BE2C (cell line): Measurements from ENCODE around the gene VMP1.
"Not testable (repeated sequence)": the region's sequence is repeated elsewhere in the genome, so short reads cannot be mapped to it uniquely, and the experiment has no call there.

Source experiments
- DNase-seq: peaks from one replicate; pipeline ENCODE4 v3.0.0-alpha.2; 2020
- H3K27me3 ChIP-seq: fragments of 250-450 bp; sonication (Bioruptor Pico); 2 replicates; pipeline ENCODE4 v1.5.1; 2020; ENCODE audit warnings: mild to moderate bottlenecking
- H3K36me3 ChIP-seq: fragments of 250-450 bp; sonication (Bioruptor Pico); 2 replicates; pipeline ENCODE4 v1.5.1; 2020; ENCODE audit warnings: mild to moderate bottlenecking
- H3K4me1 ChIP-seq: fragments of 250-450 bp; sonication (Bioruptor Pico); 2 replicates; pipeline ENCODE4 v1.5.1; 2020
- H3K4me3 ChIP-seq: 2 replicates; pipeline ENCODE4 v1.5.1; 2011; ENCODE audit warnings: low read depth, low read length
- H3K9me3 ChIP-seq: fragments of 250-450 bp; sonication (Bioruptor Pico); 2 replicates; pipeline ENCODE4 v1.5.1; 2020
- TF ChIP-seq, protein P1 (sequence below): IDR thresholded peaks from 2 replicates; pipeline ENCODE4 v1.5.1; 2012; ENCODE audit warnings: mild to moderate bottlenecking, low read depth, low read length

The VMP1 gene

DNA sequence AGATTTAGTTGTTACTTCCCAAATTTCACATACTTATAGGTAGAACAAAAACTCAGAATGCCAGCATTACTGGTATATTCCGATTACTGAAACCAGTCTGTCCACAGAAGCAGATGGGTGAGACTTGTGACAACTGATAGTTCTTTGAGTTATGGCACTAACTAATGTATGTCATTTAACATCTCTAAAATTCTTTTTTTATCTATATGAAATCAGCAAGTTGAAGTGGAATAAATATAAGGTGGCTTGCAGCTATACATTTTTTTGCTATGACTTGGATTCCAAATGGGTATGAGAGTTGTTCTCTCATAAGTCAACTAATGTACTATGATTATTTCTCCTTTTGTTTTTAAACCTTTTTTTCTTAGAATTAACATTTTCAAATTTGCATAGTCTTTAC lies 69.1 kb downstream of the VMP1 start:
- DNase-seq, result no peak
- TF ChIP-seq, protein P1, sequence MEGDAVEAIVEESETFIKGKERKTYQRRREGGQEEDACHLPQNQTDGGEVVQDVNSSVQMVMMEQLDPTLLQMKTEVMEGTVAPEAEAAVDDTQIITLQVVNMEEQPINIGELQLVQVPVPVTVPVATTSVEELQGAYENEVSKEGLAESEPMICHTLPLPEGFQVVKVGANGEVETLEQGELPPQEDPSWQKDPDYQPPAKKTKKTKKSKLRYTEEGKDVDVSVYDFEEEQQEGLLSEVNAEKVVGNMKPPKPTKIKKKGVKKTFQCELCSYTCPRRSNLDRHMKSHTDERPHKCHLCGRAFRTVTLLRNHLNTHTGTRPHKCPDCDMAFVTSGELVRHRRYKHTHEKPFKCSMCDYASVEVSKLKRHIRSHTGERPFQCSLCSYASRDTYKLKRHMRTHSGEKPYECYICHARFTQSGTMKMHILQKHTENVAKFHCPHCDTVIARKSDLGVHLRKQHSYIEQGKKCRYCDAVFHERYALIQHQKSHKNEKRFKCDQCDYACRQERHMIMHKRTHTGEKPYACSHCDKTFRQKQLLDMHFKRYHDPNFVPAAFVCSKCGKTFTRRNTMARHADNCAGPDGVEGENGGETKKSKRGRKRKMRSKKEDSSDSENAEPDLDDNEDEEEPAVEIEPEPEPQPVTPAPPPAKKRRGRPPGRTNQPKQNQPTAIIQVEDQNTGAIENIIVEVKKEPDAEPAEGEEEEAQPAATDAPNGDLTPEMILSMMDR, result no peak
- no peaks in the 10 kb centered on the region for H3K9me3 ChIP-seq
- H3K4me1 ChIP-seq, result no peaks in the 10 kb centered on the region
- no peaks in the 10 kb centered on the region for H3K27me3 ChIP-seq
- H3K4me3 ChIP-seq, result no peak overlapping the region
- H3K36me3 ChIP-seq, result peaks cover 16% of the 10 kb centered on the region

DNA sequence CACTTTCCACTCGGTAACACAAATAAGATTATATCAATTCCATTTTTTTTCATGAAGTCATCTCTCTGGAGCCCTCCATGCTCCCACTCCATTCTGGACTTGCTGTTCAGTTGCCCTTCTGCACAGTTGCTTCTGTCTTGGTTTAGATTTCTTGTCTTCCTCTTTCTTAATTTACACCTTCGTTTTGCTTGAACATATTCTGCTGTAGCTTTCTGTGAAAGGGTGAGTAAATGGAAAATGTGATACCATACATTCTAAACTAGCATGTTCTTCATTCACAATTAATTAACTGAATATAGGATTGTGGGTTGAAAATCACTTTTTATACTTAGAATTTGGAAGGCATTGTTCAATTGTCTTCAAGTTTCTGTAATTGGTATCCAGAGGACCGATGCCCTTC lies 69.6 kb downstream of the VMP1 start:
- TF ChIP-seq, protein P1, result no peak
- peaks cover 16% of the 10 kb centered on the region for H3K36me3 ChIP-seq

DNA sequence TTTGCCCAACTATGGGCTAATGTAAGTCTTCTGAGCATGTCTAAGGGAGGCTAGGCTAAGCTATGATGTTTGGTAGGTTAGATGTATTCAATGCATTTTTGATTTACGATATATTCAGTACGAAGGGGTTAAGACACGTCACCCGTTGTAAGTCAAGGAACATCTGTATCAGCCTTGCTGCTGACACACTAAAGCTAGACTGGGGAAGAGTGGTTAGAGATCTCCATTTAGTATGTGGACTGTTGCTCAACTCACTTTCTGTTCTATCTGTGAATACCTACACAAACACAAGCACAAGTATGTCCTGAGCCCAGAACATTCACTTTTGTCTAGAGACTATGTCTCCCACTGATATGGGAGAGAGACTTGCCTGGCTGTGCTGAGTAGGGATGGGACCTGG lies 71.5 kb downstream of the VMP1 start:
- peaks cover 3% of the 10 kb centered on the region for H3K4me1 ChIP-seq
- H3K4me3 ChIP-seq, result no peak overlapping the region
- H3K27me3 ChIP-seq, result no peaks in the 10 kb centered on the region
- H3K36me3 ChIP-seq, result peaks cover 16% of the 10 kb centered on the region
- TF ChIP-seq, protein P1, result no peak
- H3K9me3 ChIP-seq, result no peaks in the 10 kb centered on the region
- no peak for DNase-seq

More for the DNA sequence above, 69.6 kb downstream of the VMP1 start:
- Histone ChIP-seq H3K4me3 (no peak overlapping the region), H3K4me1 (no peaks in the 10 kb centered on the region; the same call in 1 of the 2 replicates), H3K9me3 (no peaks in the 10 kb centered on the region), H3K27me3 (no peaks in the 10 kb centered on the region)
- no peak for DNase-seq

DNA sequence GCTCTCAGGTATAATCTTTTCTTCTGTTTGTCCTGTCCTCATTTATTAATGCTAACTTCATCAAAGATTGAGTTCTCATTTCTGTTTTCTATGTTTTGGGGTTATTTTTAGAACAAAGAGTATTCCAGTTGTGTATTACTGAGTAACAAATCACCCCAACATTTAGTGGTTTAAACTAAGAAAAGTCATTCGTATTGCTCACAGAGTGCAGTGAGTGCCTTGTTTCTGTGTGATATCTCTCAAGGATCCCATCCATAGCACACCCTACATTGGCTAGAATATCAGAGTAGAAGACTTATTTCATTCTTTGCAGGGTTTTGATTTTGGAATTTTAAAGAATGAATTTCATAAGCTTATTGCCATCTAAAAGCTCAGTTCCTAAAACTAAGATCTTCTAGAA lies 72.1 kb downstream of the VMP1 start:
- no peaks in the 10 kb centered on the region for H3K27me3 ChIP-seq
- no peaks in the 10 kb centered on the region for H3K9me3 ChIP-seq
- DNase-seq, result no peak
- TF ChIP-seq, protein P1, result no peak
- peaks cover 12% of the 10 kb centered on the region for H3K36me3 ChIP-seq
- peaks cover 7% of the 10 kb centered on the region for H3K4me1 ChIP-seq
- H3K4me3 ChIP-seq, result no peak overlapping the region

DNA sequence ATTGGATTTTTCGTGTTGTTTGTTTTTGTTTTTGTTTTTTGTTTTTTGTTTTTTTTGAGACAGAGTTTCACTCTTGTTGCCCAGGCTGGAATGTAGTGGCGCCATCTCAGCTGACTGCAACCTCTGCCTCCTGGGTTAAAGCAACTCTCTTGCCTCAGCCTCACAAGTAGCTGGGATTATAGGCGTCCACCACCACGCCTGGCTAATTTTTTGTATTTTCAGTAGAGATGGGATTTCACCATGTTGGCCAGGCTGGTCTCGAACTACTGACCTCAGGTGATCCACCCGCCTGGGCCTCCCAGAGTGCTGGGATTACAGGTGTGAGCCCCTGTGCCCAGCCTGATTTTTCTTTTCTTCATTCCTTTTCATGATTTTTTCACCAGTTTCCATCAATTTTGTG lies 73.1 kb downstream of the VMP1 start:
- not testable (repeated sequence) for H3K4me3 ChIP-seq, DNase-seq, H3K36me3 ChIP-seq, H3K9me3 ChIP-seq, H3K27me3 ChIP-seq
- H3K4me1 ChIP-seq, result peaks cover 12% of the 10 kb centered on the region

DNA sequence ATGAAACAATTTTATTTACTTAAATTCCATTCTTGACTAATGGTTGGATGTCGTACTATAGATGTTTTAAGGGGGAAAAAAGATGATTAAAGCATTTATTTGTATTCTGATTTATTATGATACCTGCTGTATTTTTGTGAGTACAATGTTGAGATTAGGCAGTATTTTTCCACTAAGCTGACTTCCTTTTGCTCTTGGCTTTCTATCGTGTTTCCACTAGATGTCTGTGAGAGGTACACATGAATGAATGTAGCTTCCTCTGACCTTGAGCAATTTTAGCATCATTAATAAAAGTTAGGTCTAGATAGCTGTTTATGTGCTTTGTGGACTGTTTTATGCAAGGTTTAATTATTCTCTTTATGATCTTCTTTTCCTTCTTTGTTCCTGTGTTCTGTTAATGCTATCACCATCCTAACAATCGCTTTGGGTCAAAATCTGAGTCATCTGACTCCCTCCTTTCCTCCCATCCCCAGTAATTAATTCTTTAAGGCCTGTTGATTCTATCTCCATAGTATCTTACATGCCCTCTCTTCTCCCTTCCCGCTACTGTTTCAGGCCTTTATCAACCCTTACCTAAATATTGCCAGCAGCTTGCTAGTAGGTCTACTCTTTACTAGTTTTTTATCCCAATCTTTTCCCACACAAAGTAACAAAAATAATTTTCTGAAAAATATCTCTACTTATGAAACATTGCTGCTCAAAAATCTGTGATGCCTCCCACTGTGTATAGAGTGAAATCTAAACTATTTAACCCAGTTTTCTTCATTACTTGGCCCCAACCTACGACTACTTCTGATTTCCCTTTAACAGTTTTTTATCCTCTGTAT lies 76.0 kb downstream of the VMP1 start:
- H3K4me3 ChIP-seq, result peak overlapping the region; percentile 34
- no peaks in the 10 kb centered on the region for H3K36me3 ChIP-seq
- peak; percentile 22 for DNase-seq
- no peaks in the 10 kb centered on the region for H3K9me3 ChIP-seq
- H3K27me3 ChIP-seq, result no peaks in the 10 kb centered on the region
- peaks cover 26% of the 10 kb centered on the region for H3K4me1 ChIP-seq
- TF ChIP-seq, protein P1, result no peak
